Fibroblast of lung (primary cell): ENCODE data around the gene KCNT1. TPM values are rescaled to one million over a fixed set of nuclear protein-coding genes. Genes with fewer than 3 reads are reported as not detected.

Experiments
- DNase-seq, 2 donors: peaks; one replicate each; pipeline versions ENCODE4 v3.0.0 to v3.0.0-alpha.2; 2010; ENCODE audit warnings: low read depth in 2 of 2
- H2AFZ ChIP-seq: 2 replicates; pipeline ENCODE4 v1.5.1; 2012; ENCODE audit warnings: low read length, control low read depth, inconsistent platforms
- H3K27ac ChIP-seq: 2 replicates; pipeline ENCODE4 v1.5.1; 2011; ENCODE audit warnings: low read length, control low read depth; ENCODE audit not compliant: insufficient read depth
- H3K27me3 ChIP-seq: 2 replicates; pipeline ENCODE4 v1.5.1; 2011; ENCODE audit warnings: mild to moderate bottlenecking, low read length; ENCODE audit not compliant: control insufficient read depth, insufficient read depth
- H3K36me3 ChIP-seq: 2 replicates; pipeline ENCODE4 v1.5.1; 2011; ENCODE audit warnings: low read length; ENCODE audit not compliant: control insufficient read depth, insufficient read depth
- H3K4me1 ChIP-seq: 2 replicates; pipeline ENCODE4 v1.5.1; 2011; ENCODE audit warnings: low read length; ENCODE audit not compliant: control insufficient read depth, insufficient read depth; ENCODE audit errors: extremely low read depth
- H3K4me2 ChIP-seq: 2 replicates; pipeline ENCODE4 v1.5.1; 2011; ENCODE audit warnings: low read length, control low read depth; ENCODE audit not compliant: insufficient read depth; ENCODE audit errors: extremely low read depth
- H3K4me3 ChIP-seq, 4 experiments: fragments of 200-600 bp in 1 of 4; sonication (generic) in 1 of 4; replicated peaks in 1 of 4; 2 replicates each; pipeline ENCODE4 v1.5.1; 2011 to 2016; ENCODE audit warnings: low read length in 4 of 4, low read depth in 3 of 4, mild to moderate bottlenecking in 3 of 4, control low read depth in 2 of 4, inconsistent platforms in 1 of 4, mixed read lengths in 1 of 4; ENCODE audit not compliant: insufficient read depth in 1 of 4; ENCODE audit errors: control extremely low read depth in 1 of 4
- H3K79me2 ChIP-seq: 2 replicates; pipeline ENCODE4 v1.5.1; 2012; ENCODE audit warnings: mild to moderate bottlenecking, low read length, inconsistent platforms; ENCODE audit not compliant: control insufficient read depth, insufficient read depth
- H3K9ac ChIP-seq: 2 replicates; pipeline ENCODE4 v1.5.1; 2011; ENCODE audit warnings: mild to moderate bottlenecking, low read length, control low read depth; ENCODE audit not compliant: insufficient read depth
- H3K9me3 ChIP-seq: 2 replicates; pipeline ENCODE4 v1.5.1; 2012; ENCODE audit warnings: low read depth, low read length; ENCODE audit not compliant: control insufficient read depth, insufficient read depth
- H4K20me1 ChIP-seq: 2 replicates; pipeline ENCODE4 v1.5.1; 2011; ENCODE audit warnings: low read length; ENCODE audit not compliant: control insufficient read depth, insufficient read depth; ENCODE audit errors: extremely low read depth
- EZH2 ChIP-seq: IDR thresholded peaks from 2 replicates; pipeline ENCODE4 v1.5.1; 2012; ENCODE audit warnings: low read length, control low read depth, mild to moderate bottlenecking; ENCODE audit errors: missing control alignments
- polyA plus RNA-seq, 2 donors: library from polyadenylated mRNA; depleted of rRNA in 1 of 2; stranded (reverse) in 1 of 2; unstranded in 1 of 2; fragments of >200 nt; gene quantifications; 2 replicates each; pipeline ENCODE4 v1.2.1, GENCODE V29; 2011 to 2012; ENCODE audit warnings: missing spikeins in 1 of 2
- total RNA-seq: library from RNA; depleted of rRNA; stranded (reverse); fragments of >200 nt; gene quantifications from 2 replicates; pipeline ENCODE4 v1.2.1, GENCODE V29; 2014
- TF ChIP-seq, protein P1 (sequence below), 2 donors: IDR thresholded peaks in 1 of 2; conservative IDR thresholded peaks in 1 of 2; 1 replicate in 1 of 2; 2 replicates in 1 of 2; pipeline ENCODE4 v1.5.1; 2011 to 2012; ENCODE audit warnings: low read length in 2 of 2, control low read depth in 1 of 2, inconsistent platforms in 1 of 2, low read depth in 1 of 2, mild to moderate bottlenecking in 1 of 2

The KCNT1 gene
- total and polyA plus RNA-seq, 2 donors (not counting 1 experiment from before 2014, with no cell fraction given), result not detected

DNA sequence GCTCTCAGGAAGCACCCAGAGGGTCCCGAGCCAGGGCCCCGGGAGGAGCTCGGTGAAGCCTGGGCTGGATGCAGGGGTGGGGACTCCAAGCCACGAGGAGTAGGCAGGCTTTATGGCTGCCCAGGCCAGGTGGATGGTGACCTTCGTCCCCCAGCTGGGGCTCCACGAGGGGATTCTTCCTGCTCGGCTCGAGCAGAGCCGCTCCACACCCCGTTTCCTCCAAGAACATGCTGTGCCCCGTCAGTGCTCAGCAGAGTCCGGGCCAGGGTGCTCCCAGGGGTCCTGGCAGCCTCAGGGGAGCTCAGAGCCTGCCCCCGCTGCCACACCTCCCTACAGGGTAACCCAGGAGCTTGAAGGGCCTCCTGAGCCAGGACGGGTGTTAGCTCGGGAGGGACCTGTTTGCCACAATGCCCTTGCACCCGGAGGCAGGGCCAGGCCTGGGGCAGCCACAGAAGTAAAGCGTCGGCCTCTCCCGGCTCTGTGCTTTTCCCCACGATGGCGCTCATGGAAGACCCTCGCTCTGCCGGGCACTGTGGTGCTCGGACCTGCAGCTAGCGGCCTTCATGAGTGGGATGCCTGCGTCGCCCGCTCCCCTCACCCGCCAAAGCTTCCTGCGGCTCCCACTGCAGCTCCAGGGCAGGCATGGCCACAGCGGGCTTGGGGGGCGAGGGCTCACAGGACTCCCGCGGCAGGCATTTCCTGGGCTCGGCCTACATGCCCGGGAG is 86.8 kb downstream of the KCNT1 start:
- Histone ChIP-seq H3K9me3 (no peaks in the 10 kb centered on the region), H3K4me3 (no peak overlapping the region), H3K4me1 (no peaks in the 10 kb centered on the region), H3K27ac (no peak overlapping the region), H3K79me2 (no peaks in the 10 kb centered on the region), H3K9ac (no peak overlapping the region), H4K20me1 (no peaks in the 10 kb centered on the region), H3K36me3 (no peaks in the 10 kb centered on the region), H3K27me3 (no peaks in the 10 kb centered on the region), H3K4me2 (no peak overlapping the region), H2AFZ (no peak overlapping the region)
- TF ChIP-seq, protein P1, sequence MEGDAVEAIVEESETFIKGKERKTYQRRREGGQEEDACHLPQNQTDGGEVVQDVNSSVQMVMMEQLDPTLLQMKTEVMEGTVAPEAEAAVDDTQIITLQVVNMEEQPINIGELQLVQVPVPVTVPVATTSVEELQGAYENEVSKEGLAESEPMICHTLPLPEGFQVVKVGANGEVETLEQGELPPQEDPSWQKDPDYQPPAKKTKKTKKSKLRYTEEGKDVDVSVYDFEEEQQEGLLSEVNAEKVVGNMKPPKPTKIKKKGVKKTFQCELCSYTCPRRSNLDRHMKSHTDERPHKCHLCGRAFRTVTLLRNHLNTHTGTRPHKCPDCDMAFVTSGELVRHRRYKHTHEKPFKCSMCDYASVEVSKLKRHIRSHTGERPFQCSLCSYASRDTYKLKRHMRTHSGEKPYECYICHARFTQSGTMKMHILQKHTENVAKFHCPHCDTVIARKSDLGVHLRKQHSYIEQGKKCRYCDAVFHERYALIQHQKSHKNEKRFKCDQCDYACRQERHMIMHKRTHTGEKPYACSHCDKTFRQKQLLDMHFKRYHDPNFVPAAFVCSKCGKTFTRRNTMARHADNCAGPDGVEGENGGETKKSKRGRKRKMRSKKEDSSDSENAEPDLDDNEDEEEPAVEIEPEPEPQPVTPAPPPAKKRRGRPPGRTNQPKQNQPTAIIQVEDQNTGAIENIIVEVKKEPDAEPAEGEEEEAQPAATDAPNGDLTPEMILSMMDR (conservative IDR thresholded peaks at IDR 0.05 in 1 of 2, IDR thresholded peaks at IDR 0.05 in 1 of 2; ENCODE audit: low read depth in 1 of 2, low read length in 2 of 2), result no peak
- no peak for DNase-seq

GRCh38 chr9:135789838-135790291 is 87.9 kb downstream of the KCNT1 start:
- no peak overlapping the region for H3K4me2 ChIP-seq
- H4K20me1 ChIP-seq, result no peaks in the 10 kb centered on the region
- H3K79me2 ChIP-seq, result no peaks in the 10 kb centered on the region
- no peaks in the 10 kb centered on the region for H3K4me1 ChIP-seq
- H3K4me3 ChIP-seq, result no peak overlapping the region
- H3K27me3 ChIP-seq, result no peaks in the 10 kb centered on the region
- no peak for DNase-seq
- H3K27ac ChIP-seq, result no peak overlapping the region
- H3K9ac ChIP-seq, result no peak overlapping the region
- H3K36me3 ChIP-seq, result no peaks in the 10 kb centered on the region
- no peak for TF ChIP-seq EZH2
- TF ChIP-seq, protein P1 (conservative IDR thresholded peaks at IDR 0.05 in 1 of 2, IDR thresholded peaks at IDR 0.05 in 1 of 2; ENCODE audit: low read depth in 1 of 2, low read length in 2 of 2), result no peak
- no peak overlapping the region for H2AFZ ChIP-seq
- no peaks in the 10 kb centered on the region for H3K9me3 ChIP-seq

DNA sequence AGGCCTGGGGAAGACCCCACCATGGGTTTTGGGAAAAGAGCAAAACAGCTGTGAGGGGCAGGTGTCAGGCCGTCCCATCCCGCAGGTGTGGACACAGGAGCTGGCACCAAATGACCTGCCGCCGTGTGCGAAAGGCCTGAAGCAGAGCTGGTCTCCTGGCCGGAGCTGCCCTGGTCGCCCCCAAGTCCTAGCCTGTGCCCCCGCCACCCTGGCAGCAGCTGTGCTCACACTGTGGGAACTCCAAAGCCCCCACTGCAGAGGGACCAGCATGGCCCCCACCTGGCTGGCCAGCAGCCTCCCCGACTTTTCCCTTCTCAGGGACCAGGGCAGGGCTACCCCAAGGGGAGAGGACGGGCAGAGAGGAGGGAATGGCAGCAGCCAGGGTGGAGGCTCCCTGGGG is 88.4 kb downstream of the KCNT1 start:
- H2AFZ ChIP-seq, result no peak overlapping the region
- no peak overlapping the region for H3K9ac ChIP-seq
- H3K9me3 ChIP-seq, result no peaks in the 10 kb centered on the region
- TF ChIP-seq, protein P1 (conservative IDR thresholded peaks at IDR 0.05 in 1 of 2, IDR thresholded peaks at IDR 0.05 in 1 of 2; ENCODE audit: low read depth in 1 of 2, low read length in 2 of 2), result no peak
- no peak for TF ChIP-seq EZH2
- no peaks in the 10 kb centered on the region for H4K20me1 ChIP-seq
- no peaks in the 10 kb centered on the region for H3K27me3 ChIP-seq
- DNase-seq, result no peak
- H3K36me3 ChIP-seq, result no peaks in the 10 kb centered on the region
- H3K4me2 ChIP-seq, result no peak overlapping the region
- no peak overlapping the region for H3K4me3 ChIP-seq
- no peak overlapping the region for H3K27ac ChIP-seq
- no peaks in the 10 kb centered on the region for H3K4me1 ChIP-seq
- no peaks in the 10 kb centered on the region for H3K79me2 ChIP-seq
